GM21825 (cell line): ENCODE measurements around the gene PDCD1.
A peak's percentile ranks its signal among the peaks of the same experiment; 100 is the strongest.
"Not testable (repeated sequence)": the region's sequence is repeated elsewhere in the genome, so short reads cannot be mapped to it uniquely, and the experiment has no call there.

ENCODE experiments used
- ATAC-seq: cut with Tn5 transposase; IDR thresholded peaks from one replicate; pipeline ENCODE4 v1.9.1; 2021; ENCODE audit warnings: mild to moderate bottlenecking, moderate library complexity; ENCODE audit not compliant: unreplicated experiment

PDCD1 gene

GRCh38 chr2:241858206-241859016 is at the start of gene PDCD1:
PDCD1 (minus strand) TSS chr2:241858894; CDS start chr2:241858838, 56 bp downstream.
- ATAC-seq, result peak; percentile 45

GRCh38 chr2:241907831-241908230 is 49.1 kb upstream of the PDCD1 start:
- ATAC-seq, result not testable (repeated sequence)

- ATAC-seq, result no peak
Observed at GRCh38 chr2:241906826-241907570, 48.3 kb upstream of the PDCD1 start.

GRCh38 chr2:241906378-241906770 is 47.7 kb upstream of the PDCD1 start:
- ATAC-seq, result not testable (repeated sequence)

GRCh38 chr2:241905716-241906377 is 47.2 kb upstream of the PDCD1 start:
- ATAC-seq, result no peak

GRCh38 chr2:241904791-241905710 is 46.4 kb upstream of the PDCD1 start:
- no peak for ATAC-seq

GRCh38 chr2:241904011-241904718 is 45.5 kb upstream of the PDCD1 start:
- ATAC-seq, result no peak

- no peak for ATAC-seq
Observed at GRCh38 chr2:241903121-241904010, 44.7 kb upstream of the PDCD1 start.

GRCh38 chr2:241902357-241902991 is 43.8 kb upstream of the PDCD1 start:
- no peak for ATAC-seq

- ATAC-seq, result no peak
Observed at GRCh38 chr2:241901500-241902351, 43.0 kb upstream of the PDCD1 start.

- ATAC-seq, result no peak
Observed at GRCh38 chr2:241901018-241901380, 42.3 kb upstream of the PDCD1 start.

GRCh38 chr2:241900251-241901017 is 41.7 kb upstream of the PDCD1 start:
- ATAC-seq, result no peak

- ATAC-seq, result no peak
Observed at GRCh38 chr2:241898463-241899270, 40.0 kb upstream of the PDCD1 start.

- no peak for ATAC-seq
Observed at GRCh38 chr2:241897231-241897916, 38.7 kb upstream of the PDCD1 start.

- ATAC-seq, result no peak
Observed at GRCh38 chr2:241896746-241897201, 38.1 kb upstream of the PDCD1 start.
